H9 (cell line): ENCODE results near the gene MROH8. TPM values are rescaled to one million over a fixed set of nuclear protein-coding genes. Genes with fewer than 3 reads are reported as not detected.

Experiments used
- DNase-seq: peaks from one replicate; pipeline ENCODE4 v3.0.0-alpha.2; 2017
- H2AFZ ChIP-seq: one replicate; pipeline ENCODE4 v1.6.1; 2013; ENCODE audit warnings: mild to moderate bottlenecking, low read length, control low read depth, moderate library complexity
- H2AK5ac ChIP-seq: 2 replicates; pipeline ENCODE4 v1.6.1; 2013; ENCODE audit warnings: low read length, control low read depth, mixed read lengths; ENCODE audit not compliant: insufficient read length
- H2BK120ac ChIP-seq: one replicate; pipeline ENCODE4 v1.6.1; 2013; ENCODE audit warnings: low read depth, mild to moderate bottlenecking, low read length, control low read depth, inconsistent platforms; ENCODE audit not compliant: poor library complexity, severe bottlenecking
- H2BK12ac ChIP-seq: 2 replicates; pipeline ENCODE4 v1.6.1; 2013; ENCODE audit warnings: low read length, control low read depth, mixed read lengths, low read depth; ENCODE audit not compliant: insufficient read length
- H2BK15ac ChIP-seq: 2 replicates; pipeline ENCODE4 v1.6.1; 2013; ENCODE audit warnings: low read depth, low read length, control low read depth
- H2BK20ac ChIP-seq: one replicate; pipeline ENCODE4 v1.6.1; 2013; ENCODE audit warnings: low read depth, mild to moderate bottlenecking, low read length, control low read depth, inconsistent platforms; ENCODE audit not compliant: poor library complexity, severe bottlenecking
- H2BK5ac ChIP-seq: 2 replicates; pipeline ENCODE4 v1.6.1; 2013; ENCODE audit warnings: low read length, control low read depth, mixed read lengths; ENCODE audit not compliant: insufficient read length
- H3K14ac ChIP-seq: 2 replicates; pipeline ENCODE4 v1.6.1; 2013; ENCODE audit warnings: low read length, control low read depth; ENCODE audit not compliant: insufficient read depth
- H3K18ac ChIP-seq: 2 replicates; pipeline ENCODE4 v1.6.1; 2013; ENCODE audit warnings: low read depth, mild to moderate bottlenecking, mixed read lengths, low read length, control low read depth; ENCODE audit not compliant: insufficient read length
- H3K23ac ChIP-seq: 2 replicates; pipeline ENCODE4 v1.6.1; 2013; ENCODE audit warnings: low read length, control low read depth, mixed read lengths, low read depth; ENCODE audit not compliant: insufficient read length
- H3K23me2 ChIP-seq: 2 replicates; pipeline ENCODE4 v1.6.1; 2013; ENCODE audit warnings: low read depth, mild to moderate bottlenecking, mixed read lengths, low read length, control low read depth; ENCODE audit not compliant: insufficient read length, poor library complexity, severe bottlenecking
- H3K27ac ChIP-seq: 2 replicates; pipeline ENCODE4 v1.5.1; 2013; ENCODE audit warnings: low read length, control low read depth, mixed read lengths, low read depth; ENCODE audit not compliant: insufficient read length
- H3K27me3 ChIP-seq: 2 replicates; pipeline ENCODE4 v1.6.1; 2013; ENCODE audit warnings: low read length, control low read depth, inconsistent platforms; ENCODE audit not compliant: insufficient read depth
- H3K4ac ChIP-seq: 2 replicates; pipeline ENCODE4 v1.6.1; 2013; ENCODE audit warnings: low read depth, mild to moderate bottlenecking, control low read depth, inconsistent platforms, low read length, moderate library complexity
- H3K4me1 ChIP-seq: 2 replicates; pipeline ENCODE4 v1.6.1; 2013; ENCODE audit warnings: low read length, control low read depth, inconsistent platforms; ENCODE audit not compliant: insufficient read depth
- H3K4me2 ChIP-seq: 2 replicates; pipeline ENCODE4 v1.6.1; 2013; ENCODE audit warnings: low read length, control low read depth, mixed read lengths; ENCODE audit not compliant: insufficient read length, insufficient read depth
- H3K56ac ChIP-seq: 2 replicates; pipeline ENCODE4 v1.6.1; 2013; ENCODE audit warnings: low read depth, mild to moderate bottlenecking, mixed read lengths, low read length, control low read depth; ENCODE audit not compliant: insufficient read length
- H3K79me1 ChIP-seq: 2 replicates; pipeline ENCODE4 v1.6.1; 2013; ENCODE audit warnings: low read depth, mild to moderate bottlenecking, moderate library complexity, low read length, control low read depth, inconsistent platforms; ENCODE audit not compliant: insufficient read depth, poor library complexity, severe bottlenecking
- H3K79me2 ChIP-seq: 2 replicates; pipeline ENCODE4 v1.6.1; 2013; ENCODE audit warnings: low read length, control low read depth, inconsistent platforms; ENCODE audit not compliant: insufficient read depth
- H3K9ac ChIP-seq: 2 replicates; pipeline ENCODE4 v1.6.1; 2013; ENCODE audit warnings: low read length, control low read depth, mixed read lengths; ENCODE audit not compliant: insufficient read length; ENCODE audit errors: extremely low read depth
- H3K9me3 ChIP-seq: one replicate; pipeline ENCODE4 v1.6.1; 2013; ENCODE audit warnings: low read depth, low read length, inconsistent platforms; ENCODE audit not compliant: control insufficient read depth
- H3T11ph ChIP-seq: one replicate; pipeline ENCODE4 v1.6.1; 2013; ENCODE audit warnings: mild to moderate bottlenecking, low read length, control low read depth, inconsistent platforms
- H4K20me1 ChIP-seq: one replicate; pipeline ENCODE4 v1.6.1; 2013; ENCODE audit not compliant: control insufficient read depth, insufficient read length, insufficient read depth
- H4K5ac ChIP-seq: 2 replicates; pipeline ENCODE4 v1.6.1; 2013; ENCODE audit warnings: low read depth, mild to moderate bottlenecking, mixed read lengths, low read length, control low read depth; ENCODE audit not compliant: insufficient read length
- H4K8ac ChIP-seq: replicated peaks from 2 replicates; pipeline ENCODE4 v1.6.1; 2013; ENCODE audit warnings: low read length, control low read depth, mixed read lengths, low read depth; ENCODE audit not compliant: insufficient read length
- H4K91ac ChIP-seq: 2 replicates; pipeline ENCODE4 v1.6.1; 2013; ENCODE audit warnings: low read depth, mild to moderate bottlenecking, moderate library complexity, mixed read lengths, low read length, control low read depth; ENCODE audit not compliant: insufficient read length
- H3K27ac Mint-ChIP-seq, 3 experiments: 2 replicates in 2 of 3; 3 replicates in 1 of 3; pipeline ENCODE4 v1.8.0; 2020 to 2021; ENCODE audit warnings: mixed read lengths in 3 of 3, mild to moderate bottlenecking in 1 of 3, moderate library complexity in 1 of 3
- H3K27me3 Mint-ChIP-seq: 2 replicates; pipeline ENCODE4 v1.8.0; 2021; ENCODE audit warnings: low read depth, mild to moderate bottlenecking, moderate library complexity, mixed read lengths
- H3K36me3 Mint-ChIP-seq, 3 experiments: 2 replicates in 2 of 3; 3 replicates in 1 of 3; pipeline ENCODE4 v1.8.0; 2020 to 2021; ENCODE audit warnings: low read depth in 3 of 3, mixed read lengths in 3 of 3; ENCODE audit not compliant: insufficient read depth in 1 of 3
- H3K4me1 Mint-ChIP-seq, 2 experiments: 2 replicates each; pipeline ENCODE4 v1.8.0; 2020; ENCODE audit warnings: mixed read lengths in 2 of 2
- H3K4me3 Mint-ChIP-seq, 2 experiments: 2 replicates in 1 of 2; 3 replicates in 1 of 2; pipeline ENCODE4 v1.8.0; 2020 to 2021; ENCODE audit warnings: mild to moderate bottlenecking in 2 of 2, mixed read lengths in 2 of 2, moderate library complexity in 1 of 2
- H3K9me3 Mint-ChIP-seq, 2 experiments: 2 replicates in 1 of 2; 3 replicates in 1 of 2; pipeline ENCODE4 v1.8.0; 2020; ENCODE audit warnings: mild to moderate bottlenecking in 2 of 2, mixed read lengths in 2 of 2, moderate library complexity in 1 of 2
- WGBS: extraction: QIAGEN DNeasy Blood & Tissue Kit; methylation state at CpG from one replicate; pipeline ENCODE4 v1.1.7; 2013; ENCODE audit warnings: missing lambda C conversion rate, low lambda C conversion rate, mixed read lengths; ENCODE audit not compliant: insufficient read length; ENCODE audit errors: extremely low coverage; 5-methylcytosine and 5-hydroxymethylcytosine counted together
- total RNA-seq: library from RNA; stranded (reverse); gene quantifications from 2 replicates; pipeline ENCODE4 v1.2.1, GENCODE V29; 2021
- TF ChIP-seq, protein P1 (sequence below): fragments of 200-600 bp; sonication (generic); conservative IDR thresholded peaks from 3 replicates; pipeline ENCODE4 v1.8.0; 2021; ENCODE audit warnings: antibody characterized with exemption, mild to moderate bottlenecking

MROH8 gene
- total RNA-seq, 1 experiment from 2014 or later: 0.90 TPM

DNA sequence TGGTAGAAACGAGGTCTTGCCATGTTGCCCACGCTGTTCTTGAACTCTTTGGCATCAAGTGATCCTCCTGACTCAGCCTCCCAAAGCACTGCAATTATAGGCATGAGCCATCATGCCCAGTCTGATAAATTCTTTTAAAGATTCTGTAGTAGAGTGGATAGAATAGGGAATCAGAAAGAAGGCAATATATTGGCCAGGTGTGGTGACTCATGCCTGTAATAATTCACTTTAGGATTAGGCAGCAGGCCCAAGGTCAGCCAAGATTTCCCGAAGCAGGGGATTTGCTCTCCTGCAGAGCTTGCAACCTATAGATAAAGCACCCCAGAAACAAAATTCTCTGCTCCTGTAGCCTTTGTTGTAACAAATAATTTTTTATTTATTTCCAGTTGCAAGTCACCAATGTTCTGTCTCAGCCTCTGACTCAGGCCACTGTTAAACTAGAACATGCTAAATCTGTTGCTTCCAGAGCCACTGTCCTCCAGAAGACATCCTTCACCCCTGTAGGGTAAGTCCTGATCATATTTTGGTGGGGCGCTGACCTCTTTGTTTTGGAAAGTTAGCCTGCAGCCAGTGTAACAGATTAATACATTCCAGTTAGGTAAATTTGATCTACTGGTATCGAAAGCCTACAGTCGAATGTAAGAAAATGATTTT, 30.4 kb upstream of the MROH8 start:
- no peaks in the 10 kb centered on the region for H3K4me1 Mint-ChIP-seq
- Histone ChIP-seq H2BK120ac (no peak overlapping the region), H2BK20ac (no peak overlapping the region), H3K79me2 (no peaks in the 10 kb centered on the region), H3K18ac (no peak overlapping the region), H4K5ac (no peak overlapping the region), H2BK5ac (no peak overlapping the region), H3K4me2 (no peak overlapping the region), H3K4ac (no peak overlapping the region), H2BK15ac (no peak overlapping the region), H3K79me1 (no peaks in the 10 kb centered on the region), H3T11ph (no peak overlapping the region), H3K27ac (no peak overlapping the region), H2AK5ac (no peak overlapping the region), H3K23me2 (no peaks in the 10 kb centered on the region), H3K14ac (no peak overlapping the region), H2BK12ac (no peak overlapping the region), H4K8ac (no peak overlapping the region), H3K23ac (no peak overlapping the region), H3K27me3 (no peaks in the 10 kb centered on the region), H4K20me1 (no peaks in the 10 kb centered on the region), H3K4me1 (no peaks in the 10 kb centered on the region), H2AFZ (no peak overlapping the region), H3K9me3 (no peaks in the 10 kb centered on the region), H4K91ac (no peak overlapping the region), H3K56ac (no peak overlapping the region), H3K9ac (no peak overlapping the region)
- TF ChIP-seq, protein P1, sequence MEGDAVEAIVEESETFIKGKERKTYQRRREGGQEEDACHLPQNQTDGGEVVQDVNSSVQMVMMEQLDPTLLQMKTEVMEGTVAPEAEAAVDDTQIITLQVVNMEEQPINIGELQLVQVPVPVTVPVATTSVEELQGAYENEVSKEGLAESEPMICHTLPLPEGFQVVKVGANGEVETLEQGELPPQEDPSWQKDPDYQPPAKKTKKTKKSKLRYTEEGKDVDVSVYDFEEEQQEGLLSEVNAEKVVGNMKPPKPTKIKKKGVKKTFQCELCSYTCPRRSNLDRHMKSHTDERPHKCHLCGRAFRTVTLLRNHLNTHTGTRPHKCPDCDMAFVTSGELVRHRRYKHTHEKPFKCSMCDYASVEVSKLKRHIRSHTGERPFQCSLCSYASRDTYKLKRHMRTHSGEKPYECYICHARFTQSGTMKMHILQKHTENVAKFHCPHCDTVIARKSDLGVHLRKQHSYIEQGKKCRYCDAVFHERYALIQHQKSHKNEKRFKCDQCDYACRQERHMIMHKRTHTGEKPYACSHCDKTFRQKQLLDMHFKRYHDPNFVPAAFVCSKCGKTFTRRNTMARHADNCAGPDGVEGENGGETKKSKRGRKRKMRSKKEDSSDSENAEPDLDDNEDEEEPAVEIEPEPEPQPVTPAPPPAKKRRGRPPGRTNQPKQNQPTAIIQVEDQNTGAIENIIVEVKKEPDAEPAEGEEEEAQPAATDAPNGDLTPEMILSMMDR: no peak
- no peak for DNase-seq
- H3K4me3 Mint-ChIP-seq: no peak overlapping the region
- no peak overlapping the region for H3K27ac Mint-ChIP-seq
- H3K27me3 Mint-ChIP-seq: no peaks in the 10 kb centered on the region
- no CpG with 5 or more reads among the region's 6 CpGs for WGBS
- no peaks in the 10 kb centered on the region for H3K9me3 Mint-ChIP-seq
- H3K36me3 Mint-ChIP-seq: peaks cover 36 to 82% (median 67%) of the 10 kb centered on the region in 3 experiments
